PC-3 (cell line): ENCODE data around the gene TEF. TPM values are rescaled to one million over a fixed set of nuclear protein-coding genes. Genes with fewer than 3 reads are reported as not detected.

ENCODE experiments used
- ATAC-seq: fragments of 200-7000 bp; cut with Tn5 transposase; 2 replicates; pipeline ENCODE4 v1.9.1; 2020; ENCODE audit warnings: mild to moderate bottlenecking, moderate library complexity
- BruUV-seq: library from RNA; stranded (reverse); fragments of 400-500 nt; replicated peaks from 2 replicates; lab custom pipeline; 2021; lab: Mats Ljungman, UMichigan
- CTCF ChIA-PET: fragments of 300-600 bp; sonication (Branson Sonifier 250); formaldehyde crosslinking; loops from one replicate; lab custom pipeline; 2022; ENCODE audit warnings: antibody characterized with exemption; lab: Charles Lee
- POLR2A ChIA-PET: fragments of 300-600 bp; sonication (Branson Sonifier 250); formaldehyde crosslinking; loops from one replicate; lab custom pipeline; 2022; ENCODE audit warnings: antibody characterized with exemption; ENCODE audit not compliant: unreplicated experiment; lab: Charles Lee
- DNase-seq: peaks from one replicate; pipeline ENCODE4 v3.0.0-alpha.2; 2015
- H2AFZ ChIP-seq: fragments of 300-600 bp; sonication (generic); 2 replicates; pipeline ENCODE4 v1.6.0; 2016; ENCODE audit warnings: antibody characterized with exemption, low read length
- H3F3A ChIP-seq: fragments of 300-600 bp; sonication (generic); one replicate; pipeline ENCODE4 v1.6.0; 2017; ENCODE audit warnings: antibody characterized with exemption, low read length, control low read depth, mild to moderate bottlenecking; ENCODE audit not compliant: unreplicated experiment
- H3K27ac ChIP-seq: fragments of 300-600 bp; sonication (generic); 2 replicates; pipeline ENCODE4 v1.5.1; 2016; ENCODE audit warnings: mild to moderate bottlenecking, low read length
- H3K27me3 ChIP-seq: fragments of 300-600 bp; sonication (generic); 2 replicates; pipeline ENCODE4 v1.6.1; 2016; ENCODE audit warnings: low read length, mixed read lengths
- H3K36me3 ChIP-seq: fragments of 300-600 bp; sonication (generic); 2 replicates; pipeline ENCODE4 v1.6.1; 2016; ENCODE audit warnings: low read depth, mixed run types, low read length, mixed read lengths
- H3K4me1 ChIP-seq: fragments of 300-600 bp; sonication (generic); 2 replicates; pipeline ENCODE4 v1.5.1; 2016; ENCODE audit warnings: low read length; ENCODE audit not compliant: insufficient read depth
- H3K4me2 ChIP-seq: fragments of 300-600 bp; sonication (generic); 2 replicates; pipeline ENCODE4 v1.6.0; 2016; ENCODE audit warnings: low read length
- H3K4me3 ChIP-seq: fragments of 300-600 bp; sonication (generic); 2 replicates; pipeline ENCODE4 v1.5.1; 2016; ENCODE audit warnings: mild to moderate bottlenecking, low read length, mixed read lengths
- H3K79me2 ChIP-seq: fragments of 300-600 bp; sonication (generic); 2 replicates; pipeline ENCODE4 v1.6.1; 2017; ENCODE audit warnings: low read length, mixed read lengths
- H3K9ac ChIP-seq: fragments of 300-600 bp; sonication (generic); 2 replicates; pipeline ENCODE4 v1.6.0; 2016; ENCODE audit warnings: mild to moderate bottlenecking, low read length
- H3K9me2 ChIP-seq: fragments of 300-600 bp; sonication (generic); replicated peaks from 2 replicates; pipeline ENCODE4 v1.6.1; 2016; ENCODE audit warnings: mixed run types, low read length, mixed read lengths
- H3K9me3 ChIP-seq: fragments of 300-600 bp; sonication (generic); 2 replicates; pipeline ENCODE4 v1.6.1; 2016; ENCODE audit warnings: low read length, mixed read lengths
- H4K20me1 ChIP-seq: fragments of 300-600 bp; sonication (generic); 2 replicates; pipeline ENCODE4 v1.6.1; 2016; ENCODE audit warnings: low read length, mixed read lengths
- CTCF ChIP-seq: fragments of 300-600 bp; sonication (generic); conservative IDR thresholded peaks from 2 replicates; pipeline ENCODE4 v1.5.1; 2017; ENCODE audit warnings: antibody characterized with exemption, low read depth, mild to moderate bottlenecking, low read length
- EZH2 ChIP-seq: fragments of 300-600 bp; sonication (generic); IDR thresholded peaks from one replicate; pipeline ENCODE4 v1.6.1; 2017; ENCODE audit warnings: antibody characterized with exemption, mild to moderate bottlenecking, low read length; ENCODE audit not compliant: unreplicated experiment
- EZH2phosphoT487 ChIP-seq: fragments of 300-600 bp; sonication (generic); IDR thresholded peaks from 2 replicates; pipeline ENCODE4 v1.6.1; 2018; ENCODE audit warnings: mild to moderate bottlenecking, antibody characterized with exemption, low read length, borderline replicate concordance
- intact Hi-C: fragments of 100-400 bp; cut with micrococcal nuclease; formaldehyde crosslinking; loops from 2 replicates; pipeline ENCODE4 v1.9.0; 2023
- total RNA-seq: library from RNA; depleted of rRNA; stranded (reverse); fragments of >200 nt; gene quantifications from 2 replicates; pipeline ENCODE4 v1.2.3, GENCODE V29; 2014

Gene TEF
- total RNA-seq, 1 experiment from 2014 or later, result 4.0 TPM

DNA sequence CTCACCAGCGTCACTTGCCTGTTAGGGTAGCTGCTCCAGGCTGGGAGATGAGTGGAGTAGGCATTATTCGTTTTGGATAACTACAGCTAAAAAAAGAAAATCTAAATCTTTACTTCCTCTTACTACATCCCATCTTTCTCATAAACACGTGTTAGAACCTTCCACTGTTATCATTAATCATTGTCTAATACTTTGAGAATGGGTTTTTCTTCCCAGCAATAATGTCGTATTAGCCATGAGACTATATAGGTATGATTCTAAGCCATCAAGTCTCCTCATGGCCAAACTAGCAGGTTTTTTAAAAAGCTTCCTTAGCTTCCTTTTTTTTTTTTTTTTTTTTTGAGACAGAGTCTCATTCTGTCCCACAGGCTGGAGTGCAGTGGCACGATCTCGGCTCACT is 3.9 kb upstream of the TEF start:
- no peaks in the 10 kb centered on the region for H4K20me1 ChIP-seq
- H3K4me1 ChIP-seq, result peaks cover 8% of the 10 kb centered on the region; the same call in 1 of the 2 replicates
- intact Hi-C loops, result no loop called here
- no peaks in the 10 kb centered on the region for H3K36me3 ChIP-seq
- H3K27ac ChIP-seq, result no peak overlapping the region
- no peaks in the 10 kb centered on the region for H3F3A ChIP-seq
- H2AFZ ChIP-seq, result no peak overlapping the region
- H3K9me2 ChIP-seq, result no peaks in the 10 kb centered on the region
- no peak overlapping the region for H3K9ac ChIP-seq
- DNase-seq (no peak), ATAC-seq (no peak)
- no TSS peak for BruUV-seq
- no peak overlapping the region for H3K4me2 ChIP-seq
- no peaks in the 10 kb centered on the region for H3K79me2 ChIP-seq
- TF ChIP-seq EZH2phosphoT487 (no peak), CTCF (no peak), EZH2 (no peak)
- H3K9me3 ChIP-seq, result no peaks in the 10 kb centered on the region
- no peaks in the 10 kb centered on the region for H3K27me3 ChIP-seq
- POLR2A ChIA-PET, result no interaction called here
- CTCF ChIA-PET, result interaction anchor here (0.7 kb wide), 1 partner anchor 114 kb away, joined by 5 read pairs; no protein-coding TSS in a partner anchor
- no peak overlapping the region for H3K4me3 ChIP-seq

DNA sequence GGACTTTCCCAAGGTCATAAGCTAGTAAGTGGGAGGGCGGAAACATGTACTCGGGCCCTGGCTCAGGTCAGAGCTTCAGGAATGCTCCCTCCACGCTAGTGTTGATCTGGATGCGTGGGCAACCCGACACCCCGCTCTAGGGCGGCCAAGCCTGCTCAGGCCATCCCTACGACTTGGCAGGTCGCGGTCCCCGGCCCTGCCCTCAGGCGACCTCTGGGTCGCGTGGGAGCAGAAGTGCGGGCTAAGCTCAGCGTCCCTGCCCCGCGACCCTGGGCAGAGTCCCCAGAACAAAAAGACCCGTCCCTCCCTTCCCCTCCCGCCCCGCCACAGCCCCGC is 781 bp upstream of the TEF start:
- ChIA-PET POLR2A (interaction anchor here (0.6 to 1.6 kb wide), 4 partner anchors 23 to 467 kb away, joined by 6 to 32 read pairs (median 16); partner anchors contain the start of gene TOB2), CTCF (interaction anchor here (0.6 to 1.2 kb wide), 3 partner anchors 23 to 240 kb away, joined by 3 to 9 read pairs (median 4); partner anchors contain the start of genes DESI1 and XRCC6)
- no TSS peak for BruUV-seq
- intact Hi-C loops, result loop anchor here (5.0 kb wide), 1 partner anchor 94 kb away; the partner anchor contains the start of gene RANGAP1
- Histone ChIP-seq H3K9me3 (no peaks in the 10 kb centered on the region), H3K27ac (peak overlapping the region; percentile 85), H3K36me3 (no peaks in the 10 kb centered on the region), H4K20me1 (no peaks in the 10 kb centered on the region), H3K4me2 (peak overlapping the region; percentile 95), H3K4me1 (peaks cover 8% of the 10 kb centered on the region; the same call in 1 of the 2 replicates), H3K9ac (peak overlapping the region; percentile 90), H3K9me2 (no peaks in the 10 kb centered on the region), H3K79me2 (no peaks in the 10 kb centered on the region), H2AFZ (peak overlapping the region; percentile 77), H3K4me3 (peak overlapping the region; percentile 69), H3K27me3 (no peaks in the 10 kb centered on the region), H3F3A (no peaks in the 10 kb centered on the region)
- DNase-seq (peak; percentile 57), ATAC-seq (peak; percentile 63)
- no peak for TF ChIP-seq EZH2
- no peak for TF ChIP-seq CTCF
- no peak for TF ChIP-seq EZH2phosphoT487

DNA sequence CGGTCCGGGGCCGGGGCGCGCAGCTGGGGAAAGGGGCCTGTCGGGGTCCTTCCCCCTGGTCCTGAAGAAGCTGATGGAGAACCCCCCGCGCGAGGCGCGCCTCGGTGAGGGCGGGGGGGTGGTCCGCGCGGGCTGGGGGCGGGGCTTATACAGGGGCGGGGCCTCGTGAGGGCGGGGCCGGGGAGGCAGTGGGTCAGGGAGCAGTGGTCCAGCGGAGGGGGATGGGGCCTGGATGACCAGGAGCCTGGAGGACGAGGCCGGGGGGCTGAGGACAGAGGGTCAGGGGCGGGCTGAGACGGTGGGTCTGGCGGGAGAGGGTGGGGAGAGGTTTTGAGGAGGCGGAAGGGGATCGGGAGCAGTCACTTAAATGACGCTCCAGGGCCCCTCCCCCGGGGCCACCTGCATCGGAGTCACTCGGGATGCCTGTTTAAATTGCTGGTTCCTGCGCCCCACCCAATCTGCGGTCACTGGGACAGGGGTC is 396 bp downstream of the TEF start:
- Histone ChIP-seq H3K9me3 (no peaks in the 10 kb centered on the region), H3K9me2 (no peaks in the 10 kb centered on the region), H4K20me1 (no peaks in the 10 kb centered on the region), H3K4me2 (peak overlapping the region; percentile 95), H3K27me3 (no peaks in the 10 kb centered on the region), H3K4me1 (peaks cover 8% of the 10 kb centered on the region; the same call in 1 of the 2 replicates), H3K36me3 (no peaks in the 10 kb centered on the region), H3F3A (no peaks in the 10 kb centered on the region), H3K9ac (peak overlapping the region; percentile 90), H3K27ac (peak overlapping the region; percentile 85), H3K4me3 (peak overlapping the region; percentile 79), H2AFZ (peak overlapping the region; percentile 69; the same call in 1 of the 2 replicates), H3K79me2 (no peaks in the 10 kb centered on the region)
- DNase-seq, result peak; percentile 25
- BruUV-seq, result no TSS peak
- peak; percentile 33 for ATAC-seq
- intact Hi-C loops, result loop anchor here (5.0 kb wide), 1 partner anchor 95 kb away; the partner anchor contains the start of gene RANGAP1
- ChIA-PET POLR2A (interaction anchor here (0.6 to 1.6 kb wide), 3 partner anchors 62 to 431 kb away, joined by 3 to 6 read pairs (median 5); partner anchors contain the start of genes RBX1 and TOB2), CTCF (no interaction called here)
- TF ChIP-seq EZH2phosphoT487, result no peak
- TF ChIP-seq EZH2, result no peak
- TF ChIP-seq CTCF, result no peak
